K562 (cell line): Measurements from ENCODE around the gene NIPAL3. TPM values are rescaled to one million over a fixed set of nuclear protein-coding genes. Genes with fewer than 3 reads are reported as not detected.
A peak's percentile ranks its signal among the peaks of the same experiment; 100 is the strongest.

ENCODE experiments used
- ATAC-seq: fragments of 200-7000 bp; cut with Tn5 transposase; 3 replicates; pipeline ENCODE4 v1.9.1; 2020; ENCODE audit warnings: moderate library complexity
- BruUV-seq: library from RNA; stranded (reverse); fragments of 400-500 nt; replicated peaks from 2 replicates; lab custom pipeline; 2021; lab: Mats Ljungman, UMichigan
- CTCF ChIA-PET: fragments of 300-600 bp; formaldehyde crosslinking; extraction: SDS; loops from one replicate; lab custom pipeline; 2021; ENCODE audit warnings: low intra/inter-chr PET ratio; lab: Yijun Ruan, JAX
- POLR2A ChIA-PET: fragments of 300-600, 350-650 bp; sonication (Branson Sonifier 250); formaldehyde crosslinking; extraction: SDS; loops from one replicate; lab custom pipeline; 2021; ENCODE audit warnings: antibody characterized with exemption, inconsistent platforms; lab: Yijun Ruan, JAX
- DNase-seq, 4 experiments: peaks; one replicate each; pipeline versions ENCODE4 v3.0.0 to v3.0.0-alpha.2; 2011 to 2018; ENCODE audit warnings: low spot score in 3 of 4, mixed read lengths in 3 of 4; ENCODE audit errors: extremely low read depth in 1 of 4
- FAIRE-seq: peaks from 2 replicates; lab custom pipeline; 2011; peaks lifted over from hg19 to GRCh38; lab: Jason Lieb, UNC
- H2AFZ ChIP-seq: 2 replicates; pipeline ENCODE4 v1.6.0; 2011; ENCODE audit warnings: low read depth, low read length, control low read depth, inconsistent platforms
- H3K27ac ChIP-seq: fragments of 200-600 bp; 3 replicates; pipeline ENCODE4 v1.8.0; 2011; ENCODE audit warnings: low read depth, mild to moderate bottlenecking, control low read depth, inconsistent platforms, low read length, moderate library complexity, mixed read lengths; ENCODE audit errors: extremely low read depth
- H3K27me3 ChIP-seq, 2 experiments: fragments of 300-600 bp in 1 of 2; 2 replicates in 1 of 2; 3 replicates in 1 of 2; pipeline versions ENCODE4 v1.6.0 to v1.8.0; 2011; ENCODE audit warnings: inconsistent platforms in 2 of 2, low read length in 2 of 2, mild to moderate bottlenecking in 1 of 2, mixed read lengths in 1 of 2, moderate library complexity in 1 of 2; ENCODE audit not compliant: control insufficient read depth in 2 of 2, insufficient read depth in 2 of 2
- H3K36me3 ChIP-seq: fragments of 300-600 bp; 3 replicates; pipeline ENCODE4 v1.8.0; 2011; ENCODE audit warnings: mild to moderate bottlenecking, low read length, inconsistent platforms; ENCODE audit not compliant: control insufficient read depth, insufficient read depth
- H3K4me1 ChIP-seq, 2 experiments: fragments of 200-600 bp in 1 of 2; replicated peaks in 1 of 2; 2 replicates in 1 of 2; 3 replicates in 1 of 2; pipeline versions ENCODE4 v1.5.1 to v1.8.0; 2011; ENCODE audit warnings: inconsistent platforms in 2 of 2, low read length in 2 of 2, mild to moderate bottlenecking in 1 of 2, mixed read lengths in 1 of 2, moderate library complexity in 1 of 2; ENCODE audit not compliant: control insufficient read depth in 2 of 2, insufficient read depth in 2 of 2
- H3K4me2 ChIP-seq: 2 replicates; pipeline ENCODE4 v1.6.1; 2011; ENCODE audit warnings: low read length, control low read depth, inconsistent platforms, mixed read lengths; ENCODE audit not compliant: insufficient read depth
- H3K4me3 ChIP-seq: fragments of 200-600 bp; sonication (generic), shearing (Covaris generic); 2 replicates; pipeline ENCODE4 v1.5.1; 2016; ENCODE audit warnings: control low read depth, inconsistent platforms
- H3K79me2 ChIP-seq: fragments of 200-600 bp; 3 replicates; pipeline ENCODE4 v1.8.0; 2011; ENCODE audit warnings: low read length, inconsistent platforms; ENCODE audit not compliant: control insufficient read depth, insufficient read depth
- H3K9ac ChIP-seq, 2 experiments: 2 replicates each; pipeline versions ENCODE4 v1.6.0 to v1.6.1; 2011; ENCODE audit warnings: low read depth in 2 of 2, low read length in 2 of 2, control low read depth in 1 of 2, inconsistent platforms in 1 of 2, mild to moderate bottlenecking in 1 of 2, mixed read lengths in 1 of 2; ENCODE audit not compliant: insufficient read depth in 1 of 2
- H3K9me1 ChIP-seq: one replicate; pipeline ENCODE4 v1.6.0; 2011; ENCODE audit warnings: inconsistent platforms, mild to moderate bottlenecking, low read length, moderate library complexity; ENCODE audit not compliant: control insufficient read depth, insufficient read depth
- H3K9me3 ChIP-seq: replicated peaks from 2 replicates; pipeline ENCODE4 v1.5.1; 2011; ENCODE audit warnings: low read depth, low read length, inconsistent platforms; ENCODE audit not compliant: control insufficient read depth, insufficient read depth
- H4K20me1 ChIP-seq: replicated peaks from 2 replicates; pipeline ENCODE4 v1.6.1; 2011; ENCODE audit warnings: low read length, inconsistent platforms, mixed read lengths; ENCODE audit not compliant: control insufficient read depth, insufficient read depth
- C11orf30 ChIP-seq: fragments of 450-650 bp; IDR thresholded peaks from 2 replicates; pipeline ENCODE4 v1.6.1; 2016; ENCODE audit warnings: low read depth, mild to moderate bottlenecking
- CTBP1 ChIP-seq: fragments of 450-650 bp; IDR thresholded peaks from 2 replicates; pipeline ENCODE4 v1.6.1; 2016; ENCODE audit warnings: borderline replicate concordance
- KAT2B ChIP-seq: IDR thresholded peaks from one replicate; pipeline ENCODE4 v1.6.1; 2012; ENCODE audit warnings: low read depth, mild to moderate bottlenecking, control low read depth, inconsistent platforms, low read length, moderate library complexity
- NR1H2 ChIP-seq: sonication (generic); formaldehyde crosslinking; IDR thresholded peaks from 2 replicates; pipeline ENCODE4 v1.4.0; 2020; ENCODE audit warnings: mild to moderate bottlenecking, missing genetic modification reagents
- PKNOX1 ChIP-seq: fragments of 450-650 bp; IDR thresholded peaks from 2 replicates; pipeline ENCODE4 v1.6.1; 2016
- SNAPC5 ChIP-seq: fragments of 250-450 bp; sonication (Bioruptor Pico); IDR thresholded peaks from 2 replicates; pipeline ENCODE4 v1.8.0; 2021; ENCODE audit warnings: moderate library complexity, mild to moderate bottlenecking, inconsistent platforms
- ZNF311 ChIP-seq: fragments of 250-450 bp; sonication (Bioruptor Pico); IDR thresholded peaks from 2 replicates; pipeline ENCODE4 v1.4.0; 2020; ENCODE audit warnings: mild to moderate bottlenecking, moderate library complexity
- WGBS: fragments of 100-300 bp; shearing (Covaris generic); methylation state at CpG from one replicate; pipeline ENCODE4 v1.1.6; 2016; ENCODE audit warnings: low coverage, mixed read lengths; ENCODE audit not compliant: insufficient coverage; ENCODE audit errors: missing lambda C conversion rate; 5-methylcytosine and 5-hydroxymethylcytosine counted together
- in situ Hi-C: fragments of 300-500 bp; cut with MboI; formaldehyde crosslinking; loops from 4 replicates; pipeline ENCODE4 v1.15.0; 2018; ENCODE audit warnings: inconsistent platforms, mixed read lengths
- intact Hi-C: fragments of 100-400 bp; cut with micrococcal nuclease; formaldehyde crosslinking; loops from 2 replicates; pipeline ENCODE4 v1.14.2; 2022
- polyA plus RNA-seq, 8 experiments: library from polyadenylated mRNA; depleted of rRNA in 4 of 8; stranded (reverse) in 5 of 8; unstranded in 3 of 8; fragments of >200 nt; fragmentation: Nextera tagmentation in 2 of 8; fragmentation: Illumina TruSeq in 1 of 8; extraction: Ambion mirVana in 2 of 8; extraction: Trizol in 1 of 8; gene quantifications; 2 replicates each; pipeline versions ENCODE4 v1.2.1 to v1.2.3, GENCODE V29; 2011 to 2014; ENCODE audit warnings: inconsistent platforms in 1 of 8, missing spikeins in 1 of 8
- total RNA-seq, 7 experiments: library from RNA; depleted of rRNA in 6 of 7; stranded (reverse); fragments of >200 nt in 6 of 7; fragmentation: Illumina TruSeq in 2 of 7; extraction: Trizol in 2 of 7; gene quantifications; 2 replicates each; pipeline versions ENCODE4 v1.2.1 to v1.2.3, GENCODE V29; 2011 to 2021; ENCODE audit warnings: low replicate concordance in 1 of 7

NIPAL3 gene
- total and polyA plus RNA-seq, 9 of the 15 experiments (the other 6 are each of a cell fraction or from before 2014, with no cell fraction given) = 10.5 to 26.3 (median 16.0) TPM

GRCh38 chr1:24481843-24482610 is 66.4 kb downstream of the NIPAL3 start:
- no peak for FAIRE-seq
- Histone ChIP-seq H3K9me3 (no peaks in the 10 kb centered on the region), H3K4me3 (no peak overlapping the region), H3K9ac (no peak overlapping the region; a peak in 1 of 4 replicates), H4K20me1 (no peaks in the 10 kb centered on the region), H3K79me2 (no peaks in the 10 kb centered on the region), H3K9me1 (no peaks in the 10 kb centered on the region), H3K27ac (no peak overlapping the region), H3K4me2 (no peak overlapping the region)
- intact Hi-C loops = no loop called here
- CTCF ChIA-PET = no interaction called here
- BruUV-seq = no TSS peak
- TF ChIP-seq C11orf30 = no peak
- TF ChIP-seq PKNOX1 = 0 out of 2 replicates have a peak, but pooled peaks have one; percentile 12
- TF ChIP-seq, all 486 proteins: peak for 1
- Histone ChIP-seq H3K4me1 (peaks cover 0 to 12% of the 10 kb centered on the region in 2 experiments; a peak in 3 of 5 replicates), H2AFZ (peak overlapping the region; percentile 84), H3K27me3 (no peaks in the 10 kb centered on the region), H3K36me3 (no peaks in the 10 kb centered on the region)
- ATAC-seq (peak; percentile 50), DNase-seq (no peak)
- POLR2A ChIA-PET = interaction anchor here (0.9 to 2.9 kb wide), 4 partner anchors 9 to 19 kb away, joined by 4 to 11 read pairs (median 6); no protein-coding TSS in a partner anchor
- WGBS = 64% methylated on average over 16 of the region's 16 CpGs
- in situ Hi-C loops = no loop called here

- H2AFZ ChIP-seq = no peak overlapping the region
- POLR2A ChIA-PET = interaction anchor here (0.6 to 1.5 kb wide), 3 partner anchors 27 to 82 kb away, joined by 3 to 5 read pairs (median 3); no protein-coding TSS in a partner anchor
- H3K27me3 ChIP-seq = no peaks in the 10 kb centered on the region
- CTCF ChIA-PET = no interaction called here
- H3K4me2 ChIP-seq = no peak overlapping the region
- H4K20me1 ChIP-seq = no peaks in the 10 kb centered on the region
- peaks cover 0 to 12% of the 10 kb centered on the region in 2 experiments; a peak in 3 of 5 replicates for H3K4me1 ChIP-seq
- ATAC-seq (no peak), DNase-seq (no peak), FAIRE-seq (no peak)
- 51% methylated on average over 5 of the region's 5 CpGs for WGBS
- no peak overlapping the region for H3K27ac ChIP-seq
- in situ Hi-C loops = no loop called here
- no peak overlapping the region for H3K9ac ChIP-seq
- no peaks in the 10 kb centered on the region for H3K79me2 ChIP-seq
- H3K9me1 ChIP-seq = no peaks in the 10 kb centered on the region
- intact Hi-C loops = no loop called here
- H3K36me3 ChIP-seq = no peaks in the 10 kb centered on the region
- no TSS peak for BruUV-seq
- H3K9me3 ChIP-seq = no peaks in the 10 kb centered on the region
- no peak overlapping the region for H3K4me3 ChIP-seq
- TF ChIP-seq CTBP1 = no peak
- TF ChIP-seq ZNF311 (CRISPR knock-in tag) = no peak
- no peak for TF ChIP-seq KAT2B
- no peak for TF ChIP-seq SNAPC5
- no peak for TF ChIP-seq NR1H2 (CRISPR knock-in tag)
Measured at GRCh38 chr1:24483441-24483840, 67.8 kb downstream of the NIPAL3 start.
